Measurements from ENCODE around the gene ALX4.

DNA sequence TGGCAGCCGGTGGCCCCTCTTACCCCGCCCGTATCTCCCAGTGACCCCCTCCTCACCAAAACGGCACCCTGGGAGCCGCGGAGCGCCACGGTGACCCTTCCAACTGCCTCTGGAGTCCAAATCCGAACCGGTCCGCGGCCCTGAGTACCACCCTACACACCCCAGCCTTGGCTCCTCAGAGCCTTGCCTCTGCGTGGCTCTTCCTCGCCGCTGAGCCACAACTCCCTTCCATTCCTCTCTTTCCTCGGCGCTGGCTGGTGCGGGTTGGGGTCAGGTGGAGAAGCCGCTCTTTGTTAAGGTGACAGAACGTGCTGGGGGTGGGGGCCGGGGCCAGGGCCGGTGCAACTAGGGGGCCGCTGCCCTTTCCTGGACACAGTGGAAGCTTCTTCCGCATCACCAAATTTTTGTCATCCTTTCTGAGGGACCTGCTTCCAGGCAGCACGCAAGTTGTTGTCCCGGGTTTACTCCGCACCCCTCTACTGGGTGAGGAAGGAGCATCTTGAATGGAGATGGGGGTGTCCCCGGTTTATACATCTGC, 6.5 kb downstream of the ALX4 start:
- TF ChIP-seq, protein P1, sequence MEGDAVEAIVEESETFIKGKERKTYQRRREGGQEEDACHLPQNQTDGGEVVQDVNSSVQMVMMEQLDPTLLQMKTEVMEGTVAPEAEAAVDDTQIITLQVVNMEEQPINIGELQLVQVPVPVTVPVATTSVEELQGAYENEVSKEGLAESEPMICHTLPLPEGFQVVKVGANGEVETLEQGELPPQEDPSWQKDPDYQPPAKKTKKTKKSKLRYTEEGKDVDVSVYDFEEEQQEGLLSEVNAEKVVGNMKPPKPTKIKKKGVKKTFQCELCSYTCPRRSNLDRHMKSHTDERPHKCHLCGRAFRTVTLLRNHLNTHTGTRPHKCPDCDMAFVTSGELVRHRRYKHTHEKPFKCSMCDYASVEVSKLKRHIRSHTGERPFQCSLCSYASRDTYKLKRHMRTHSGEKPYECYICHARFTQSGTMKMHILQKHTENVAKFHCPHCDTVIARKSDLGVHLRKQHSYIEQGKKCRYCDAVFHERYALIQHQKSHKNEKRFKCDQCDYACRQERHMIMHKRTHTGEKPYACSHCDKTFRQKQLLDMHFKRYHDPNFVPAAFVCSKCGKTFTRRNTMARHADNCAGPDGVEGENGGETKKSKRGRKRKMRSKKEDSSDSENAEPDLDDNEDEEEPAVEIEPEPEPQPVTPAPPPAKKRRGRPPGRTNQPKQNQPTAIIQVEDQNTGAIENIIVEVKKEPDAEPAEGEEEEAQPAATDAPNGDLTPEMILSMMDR (IDR thresholded peaks at IDR 0.05; ENCODE audit: low read length), result no peak
- TF ChIP-seq EZH2 (optimal IDR thresholded peaks at IDR 0.05; ENCODE audit: low read depth, low read length) (no peak), EZH2phosphoT487 (IDR thresholded peaks at IDR 0.05; ENCODE audit: low read length) (no peak)

Data from MM.1S (cell line).